Measurements from ENCODE around the gene GFRA3.

The GFRA3 gene

GRCh38 chr5:138230981-138231589 is 43.3 kb downstream of the GFRA3 start:
- DNase-seq = peak; percentile 27
- H3K36me3 ChIP-seq = no peaks in the 10 kb centered on the region
- no peak for TF ChIP-seq CTCF (IDR thresholded peaks at IDR 0.05; ENCODE audit: low read depth, low read length)

GRCh38 chr5:138230261-138230660 is 44.2 kb downstream of the GFRA3 start:
- Histone ChIP-seq H3K4me3 (ENCODE audit: low read depth, low read length) (no peak overlapping the region), H3K4me1 (peaks cover 15% of the 10 kb centered on the region), H3K36me3 (no peaks in the 10 kb centered on the region), H3K27me3 (peaks cover 48% of the 10 kb centered on the region), H3K9me3 (peaks cover 4% of the 10 kb centered on the region)
- TF ChIP-seq CTCF (IDR thresholded peaks at IDR 0.05; ENCODE audit: low read depth, low read length) = no peak
- peak; percentile 90 for DNase-seq

More at GRCh38 chr5:138230981-138231589, 43.3 kb downstream of the GFRA3 start:
- no peak overlapping the region for H3K4me3 ChIP-seq (ENCODE audit: low read depth, low read length)
- H3K4me1 ChIP-seq = peaks cover 15% of the 10 kb centered on the region
- peaks cover 50% of the 10 kb centered on the region for H3K27me3 ChIP-seq
- peaks cover under 1% of the 10 kb centered on the region for H3K9me3 ChIP-seq

GRCh38 chr5:138229387-138229786 is 45.0 kb downstream of the GFRA3 start:
- H3K4me1 ChIP-seq = peaks cover 15% of the 10 kb centered on the region
- no peak for DNase-seq
- H3K4me3 ChIP-seq (ENCODE audit: low read depth, low read length) = no peak overlapping the region
- no peaks in the 10 kb centered on the region for H3K36me3 ChIP-seq
- TF ChIP-seq CTCF (IDR thresholded peaks at IDR 0.05; ENCODE audit: low read depth, low read length) = no peak
- H3K27me3 ChIP-seq = peaks cover 47% of the 10 kb centered on the region
- peaks cover 4% of the 10 kb centered on the region for H3K9me3 ChIP-seq

- peaks cover 4% of the 10 kb centered on the region for H3K9me3 ChIP-seq
- H3K36me3 ChIP-seq = no peaks in the 10 kb centered on the region
- peaks cover 39% of the 10 kb centered on the region for H3K27me3 ChIP-seq
- peaks cover 15% of the 10 kb centered on the region for H3K4me1 ChIP-seq
- H3K4me3 ChIP-seq (ENCODE audit: low read depth, low read length) = no peak overlapping the region
- no peak for DNase-seq
- TF ChIP-seq CTCF (IDR thresholded peaks at IDR 0.05; ENCODE audit: low read depth, low read length) = no peak
Measured at GRCh38 chr5:138226910-138227309, 47.5 kb downstream of the GFRA3 start.

- H3K36me3 ChIP-seq = no peaks in the 10 kb centered on the region
- no peak for DNase-seq
- H3K9me3 ChIP-seq = peaks cover 4% of the 10 kb centered on the region
- H3K4me3 ChIP-seq (ENCODE audit: low read depth, low read length) = no peak overlapping the region
- H3K4me1 ChIP-seq = peaks cover 3% of the 10 kb centered on the region; the same call in 1 of the 2 replicates
- no peak for TF ChIP-seq CTCF (IDR thresholded peaks at IDR 0.05; ENCODE audit: low read depth, low read length)
- peaks cover 30% of the 10 kb centered on the region for H3K27me3 ChIP-seq
Measured at GRCh38 chr5:138224712-138225111, 49.7 kb downstream of the GFRA3 start.

GRCh38 chr5:138223532-138223931 is 50.9 kb downstream of the GFRA3 start:
- peaks cover 4% of the 10 kb centered on the region for H3K9me3 ChIP-seq
- no peak for TF ChIP-seq CTCF (IDR thresholded peaks at IDR 0.05; ENCODE audit: low read depth, low read length)
- no peak for DNase-seq
- peaks cover 30% of the 10 kb centered on the region for H3K27me3 ChIP-seq
- no peak overlapping the region for H3K4me3 ChIP-seq (ENCODE audit: low read depth, low read length)
- H3K4me1 ChIP-seq = no peaks in the 10 kb centered on the region
- H3K36me3 ChIP-seq = no peaks in the 10 kb centered on the region

Measured in BE2C (cell line).